Peyer's patch (tissue), 4 donors: ENCODE results near the gene SLC6A5. TPM values are rescaled to one million over a fixed set of nuclear protein-coding genes. Genes with fewer than 3 reads are reported as not detected.

Experiments
- DNase-seq, 3 donors: peaks; one replicate each; pipeline ENCODE4 v3.0.0-alpha.2; 2017 to 2019
- H3K27ac ChIP-seq, 4 donors: fragments of 200-600 bp; sonication (generic); one replicate each; pipeline ENCODE4 v1.5.1; 2016 to 2019
- H3K27me3 ChIP-seq, 2 donors: fragments of 200-600 bp; sonication (generic); one replicate each; pipeline ENCODE4 v1.5.1; 2019
- H3K36me3 ChIP-seq, 3 donors: fragments of 200-600 bp; sonication (generic); one replicate each; pipeline ENCODE4 v1.5.1; 2016 to 2019
- H3K4me1 ChIP-seq, 4 donors: fragments of 200-600 bp; sonication (generic); one replicate each; pipeline ENCODE4 v1.5.1; 2016 to 2019
- H3K4me3 ChIP-seq, 4 donors: fragments of 200-600 bp; sonication (generic); 1 replicate in 3 of 4; 2 replicates in 1 of 4; pipeline ENCODE4 v1.5.1; 2016 to 2019; ENCODE audit warnings: mild to moderate bottlenecking in 1 of 4
- H3K9me3 ChIP-seq, 4 donors: fragments of 200-600 bp; sonication (generic); one replicate each; pipeline ENCODE4 v1.5.1; 2016 to 2019; ENCODE audit warnings: mild to moderate bottlenecking in 1 of 4
- CTCF ChIP-seq, 6 experiments: fragments of 450-650 bp in 4 of 6; fragments of 200-600 bp in 2 of 6; sonication (generic) in 1 of 6; IDR thresholded peaks; one replicate each; pipeline ENCODE4 v1.5.1; 2017 to 2019; ENCODE audit warnings: antibody characterized with exemption in 6 of 6, mild to moderate bottlenecking in 3 of 6, moderate library complexity in 1 of 6
- POLR2A ChIP-seq, 2 donors: fragments of 450-650 bp; IDR thresholded peaks; one replicate each; pipeline ENCODE4 v1.5.1; 2017; ENCODE audit warnings: antibody characterized with exemption in 2 of 2, mild to moderate bottlenecking in 2 of 2, moderate library complexity in 2 of 2
- total RNA-seq, 4 donors: library from RNA; depleted of rRNA; stranded (reverse); fragments of >200 nt; gene quantifications; one replicate each; pipeline ENCODE4 v1.1.0, GENCODE V29; 2016

Gene SLC6A5
- total RNA-seq, 4 donors from 2014 or later, result not detected

- Histone ChIP-seq H3K4me1 (no peaks in the 10 kb centered on the region), H3K36me3 (no peaks in the 10 kb centered on the region), H3K27ac (no peak overlapping the region), H3K4me3 (no peak overlapping the region), H3K9me3 (no peaks in the 10 kb centered on the region), H3K27me3 (peaks cover 0 to 18% of the 10 kb centered on the region in 2 donors)
- no peak for DNase-seq
- TF ChIP-seq POLR2A (IDR thresholded peaks at IDR 0.05) (no peak), CTCF (IDR thresholded peaks at IDR 0.05) (no peak)
Measured at GRCh38 chr11:20595101-20595500, 4.3 kb upstream of the SLC6A5 start.

- TF ChIP-seq CTCF (IDR thresholded peaks at IDR 0.05) (no peak), POLR2A (IDR thresholded peaks at IDR 0.05) (no peak)
- Histone ChIP-seq H3K27me3 (peaks cover 0 to 26% of the 10 kb centered on the region in 2 donors), H3K9me3 (no peaks in the 10 kb centered on the region), H3K27ac (no peak overlapping the region), H3K4me3 (no peak overlapping the region), H3K4me1 (no peaks in the 10 kb centered on the region), H3K36me3 (no peaks in the 10 kb centered on the region)
- no peak for DNase-seq
Measured at GRCh38 chr11:20596205-20597153, 2.9 kb upstream of the SLC6A5 start.

- H3K4me3 ChIP-seq, result no peak overlapping the region
Measured at GRCh38 chr11:20597154-20597679, 2.2 kb upstream of the SLC6A5 start.

GRCh38 chr11:20597680-20598484, 1.5 kb upstream of the SLC6A5 start:
- Histone ChIP-seq H3K27me3 (peaks cover 0 to 26% of the 10 kb centered on the region in 2 donors), H3K4me1 (no peaks in the 10 kb centered on the region), H3K4me3 (no peak overlapping the region), H3K9me3 (no peaks in the 10 kb centered on the region), H3K27ac (no peak overlapping the region), H3K36me3 (no peaks in the 10 kb centered on the region)
- TF ChIP-seq POLR2A (IDR thresholded peaks at IDR 0.05), result no peak
- no peak for TF ChIP-seq CTCF (IDR thresholded peaks at IDR 0.05)
- no peak for DNase-seq

More at GRCh38 chr11:20597154-20597679, 2.2 kb upstream of the SLC6A5 start:
- Histone ChIP-seq H3K36me3 (no peaks in the 10 kb centered on the region), H3K9me3 (no peaks in the 10 kb centered on the region), H3K4me1 (no peaks in the 10 kb centered on the region), H3K27ac (no peak overlapping the region), H3K27me3 (peaks cover 0 to 26% of the 10 kb centered on the region in 2 donors)
- TF ChIP-seq POLR2A (IDR thresholded peaks at IDR 0.05) (no peak), CTCF (IDR thresholded peaks at IDR 0.05) (no peak)
- DNase-seq, result no peak

- H3K4me1 ChIP-seq, result no peaks in the 10 kb centered on the region
- no peak overlapping the region for H3K4me3 ChIP-seq
- H3K36me3 ChIP-seq, result no peaks in the 10 kb centered on the region
- TF ChIP-seq CTCF (IDR thresholded peaks at IDR 0.05) (no peak), POLR2A (IDR thresholded peaks at IDR 0.05) (no peak)
- no peaks in the 10 kb centered on the region for H3K9me3 ChIP-seq
- DNase-seq, result no peak
- peaks cover 0 to 26% of the 10 kb centered on the region in 2 donors for H3K27me3 ChIP-seq
- H3K27ac ChIP-seq, result no peak overlapping the region
Measured at GRCh38 chr11:20598492-20598891, 916 bp upstream of the SLC6A5 start.
